ENCODE results near the gene NMNAT1. TPM values are rescaled to one million over a fixed set of nuclear protein-coding genes. Genes with fewer than 3 reads are reported as not detected.

Gene NMNAT1
- total and polyA plus RNA-seq, 3 experiments from 2014 or later = 6.4 to 12.1 (median 11.3) TPM

Other genes with a start within 250 kb of the NMNAT1 start
- gene CLSTN1, start 119.5 kb upstream of the NMNAT1 start, total RNA-seq = 10 to 100 TPM; 38.4 to 40.8 TPM
- 48.2 TPM for gene CLSTN1, start 119.5 kb upstream of the NMNAT1 start, polyA plus RNA-seq
- gene CTNNBIP1, start 33.2 kb upstream of the NMNAT1 start, total RNA-seq = 10 to 100 TPM in 1 of 2 experiments, 1 to 10 TPM in 1; 9.1 to 10.7 TPM
- 12.9 TPM for gene CTNNBIP1, start 33.2 kb upstream of the NMNAT1 start, polyA plus RNA-seq
- 10 to 100 TPM; 33.2 to 34.0 TPM for gene LZIC, start 84 bp upstream of the NMNAT1 start, total RNA-seq
- gene LZIC, start 84 bp upstream of the NMNAT1 start, polyA plus RNA-seq = 43.7 TPM
- not detected for gene RBP7, start 53.8 kb downstream of the NMNAT1 start, total RNA-seq
- not detected for gene RBP7, start 53.8 kb downstream of the NMNAT1 start, polyA plus RNA-seq
- 10 to 100 TPM; 35.7 to 40.6 TPM for gene UBE4B, start 89.5 kb downstream of the NMNAT1 start, total RNA-seq
- gene UBE4B, start 89.5 kb downstream of the NMNAT1 start, polyA plus RNA-seq = 13.7 TPM

All from CD8-positive, alpha-beta memory T cell (primary cell).